Fibroblast of gingiva (primary cell): Measurements from ENCODE around the gene USP6NL.

Experiments used
- DNase-seq: peaks from one replicate; pipeline ENCODE4 v3.0.0-alpha.2; 2011; ENCODE audit warnings: low read depth

USP6NL gene

GRCh38 chr10:11415095-11415494 is 196.4 kb downstream of the USP6NL start:
- DNase-seq: no peak

DNA sequence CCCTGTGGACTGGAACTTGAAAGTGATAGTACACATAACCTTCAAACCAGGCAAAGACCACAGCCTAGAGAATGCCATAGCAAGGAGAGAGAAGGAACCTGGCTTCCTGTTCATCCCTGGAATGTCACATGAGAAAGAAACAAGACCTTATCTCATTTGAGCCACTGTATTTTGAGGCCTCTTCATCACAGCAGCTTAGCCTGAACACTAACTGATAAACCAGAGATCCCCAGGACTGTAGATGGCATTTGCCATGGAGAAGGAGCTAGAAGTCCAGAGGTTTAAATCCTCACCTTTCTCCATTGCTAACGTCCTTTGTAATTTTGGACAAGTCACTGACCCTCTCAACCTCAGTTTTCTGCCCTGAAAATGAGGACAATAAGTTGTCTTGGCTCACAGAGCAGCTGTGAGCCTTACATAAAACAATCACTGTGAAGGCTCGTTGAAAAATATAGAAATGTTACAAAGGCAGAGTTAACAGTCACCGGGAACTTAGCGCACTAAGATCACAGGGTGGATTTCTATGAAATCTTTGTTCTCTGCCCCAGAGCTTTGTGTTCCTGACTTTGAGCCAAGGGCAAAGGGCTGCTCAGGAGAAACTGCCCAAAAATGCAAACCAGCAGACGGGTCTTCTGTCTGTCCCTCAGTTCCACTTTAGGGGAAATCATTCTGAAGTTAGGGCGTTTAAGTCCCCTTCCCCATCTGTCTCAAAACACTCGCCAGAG is 197.0 kb downstream of the USP6NL start:
- DNase-seq: no peak

- DNase-seq: no peak
Observed at GRCh38 chr10:11411926-11412545, 199.4 kb downstream of the USP6NL start.

GRCh38 chr10:11409357-11409756 is 202.1 kb downstream of the USP6NL start:
- no peak for DNase-seq

- no peak for DNase-seq
Observed at GRCh38 chr10:11407939-11408338, 203.5 kb downstream of the USP6NL start.

- no peak for DNase-seq
Observed at GRCh38 chr10:11406746-11407145, 204.7 kb downstream of the USP6NL start.

GRCh38 chr10:11404901-11405300 is 206.5 kb downstream of the USP6NL start:
- no peak for DNase-seq
